Smooth muscle cell (in vitro differentiated cells): ENCODE data around the gene INPP5A. TPM values are rescaled to one million over a fixed set of nuclear protein-coding genes. Genes with fewer than 3 reads are reported as not detected.
A peak's percentile ranks its signal among the peaks of the same experiment; 100 is the strongest.

Source experiments
- DNase-seq: peaks from one replicate; lab custom pipeline; 2025; ENCODE audit not compliant: unreplicated experiment; lab: John Stamatoyannopoulos, UW
- H2AFZ ChIP-seq: fragments of 200-600 bp; sonication (generic); 2 replicates; pipeline ENCODE4 v1.6.0; 2016; ENCODE audit warnings: antibody characterized with exemption, low read depth, mild to moderate bottlenecking
- H3F3A ChIP-seq: fragments of 200-600 bp; sonication (generic); 2 replicates; pipeline ENCODE4 v1.6.0; 2017; ENCODE audit warnings: antibody characterized with exemption, low read depth
- H3K27ac ChIP-seq: fragments of 200-600 bp; sonication (generic); 2 replicates; pipeline ENCODE4 v1.5.1; 2016; ENCODE audit warnings: low read depth, mild to moderate bottlenecking
- H3K27me3 ChIP-seq: fragments of 200-600 bp; sonication (generic); 2 replicates; pipeline ENCODE4 v1.6.1; 2016; ENCODE audit warnings: low read depth, mild to moderate bottlenecking
- H3K36me3 ChIP-seq: fragments of 200-600 bp; sonication (generic); 2 replicates; pipeline ENCODE4 v1.5.1; 2016; ENCODE audit warnings: low read depth
- H3K4me1 ChIP-seq: fragments of 200-600 bp; sonication (generic); 2 replicates; pipeline ENCODE4 v1.5.1; 2016; ENCODE audit warnings: low read depth
- H3K4me2 ChIP-seq: fragments of 200-600 bp; sonication (generic); 2 replicates; pipeline ENCODE4 v1.6.0; 2016; ENCODE audit warnings: mild to moderate bottlenecking
- H3K4me3 ChIP-seq: fragments of 200-600 bp; sonication (generic); 2 replicates; pipeline ENCODE4 v1.5.1; 2016; ENCODE audit warnings: mild to moderate bottlenecking
- H3K79me2 ChIP-seq: fragments of 200-600 bp; sonication (generic); 2 replicates; pipeline ENCODE4 v1.6.0; 2016; ENCODE audit warnings: low read depth, mild to moderate bottlenecking
- H3K9ac ChIP-seq: fragments of 200-600 bp; sonication (generic); 2 replicates; pipeline ENCODE4 v1.6.0; 2016; ENCODE audit warnings: low read depth
- H3K9me3 ChIP-seq: fragments of 200-600 bp; sonication (generic); replicated peaks from 2 replicates; pipeline ENCODE4 v1.5.1; 2016; ENCODE audit warnings: low read depth
- H4K20me1 ChIP-seq: fragments of 200-600 bp; sonication (generic); 2 replicates; pipeline ENCODE4 v1.6.0; 2016; ENCODE audit warnings: low read depth
- WGBS: methylation state at CpG from one replicate; pipeline ENCODE4 v1.1.7; 2016; ENCODE audit warnings: low lambda C conversion rate; 5-methylcytosine and 5-hydroxymethylcytosine counted together
- polyA plus RNA-seq: library from polyadenylated mRNA; unstranded; fragments of >200 nt; fragmentation: Nextera tagmentation; extraction: Ambion mirVana; gene quantifications from 2 replicates; pipeline ENCODE4 v1.2.1, GENCODE V29; 2016
- total RNA-seq: library from RNA; depleted of rRNA; stranded (reverse); fragments of >200 nt; gene quantifications from 2 replicates; pipeline ENCODE4 v1.2.3, GENCODE V29; 2014
- TF ChIP-seq, protein P1 (sequence below): fragments of 200-600 bp; sonication (generic); IDR thresholded peaks from 2 replicates; pipeline ENCODE4 v1.5.1; 2017; ENCODE audit warnings: borderline replicate concordance, mild to moderate bottlenecking, antibody characterized with exemption; ENCODE audit not compliant: insufficient read depth, poor library complexity, severe bottlenecking

Gene INPP5A
- total and polyA plus RNA-seq, 2 experiments from 2014 or later: 48.0 to 55.9 TPM

DNA sequence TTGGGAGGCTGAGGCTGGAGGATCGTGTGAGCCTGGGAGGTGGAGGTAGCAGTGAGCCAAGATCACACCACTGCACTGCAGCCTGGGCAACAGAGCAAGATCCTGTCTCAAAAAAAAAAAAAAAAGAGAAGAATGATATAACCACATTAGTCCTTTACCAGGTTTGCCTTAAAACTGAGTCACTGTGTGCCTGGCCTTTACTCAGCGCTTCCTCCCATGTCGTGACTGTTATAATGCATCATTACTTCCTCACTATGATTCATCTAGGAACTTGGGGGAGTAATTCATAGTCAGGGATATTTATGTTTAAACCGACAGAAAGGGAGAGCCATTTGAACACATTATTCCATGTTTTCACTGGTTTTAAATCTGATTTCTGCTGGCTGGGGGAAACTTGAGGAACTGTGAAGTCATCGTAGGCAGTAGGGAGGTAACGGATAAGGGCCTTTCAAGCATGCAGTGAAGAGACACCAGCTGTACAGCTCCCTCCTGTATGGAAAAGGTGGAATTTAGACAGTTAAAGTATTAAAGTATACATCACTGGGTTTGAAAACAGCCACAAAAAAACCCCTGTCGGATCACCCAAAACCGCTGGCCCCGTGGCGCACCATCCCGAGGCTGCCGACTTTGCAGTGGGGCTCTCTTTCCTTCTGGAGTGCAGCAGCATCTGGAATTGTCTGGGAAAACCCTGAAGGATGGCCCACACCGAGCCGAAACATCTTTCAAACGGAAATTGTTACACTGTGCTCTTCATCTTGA lies 128.5 kb downstream of the INPP5A start:
- no peak for DNase-seq
- Histone ChIP-seq H3K4me3 (no peak overlapping the region), H3K36me3 (no peaks in the 10 kb centered on the region), H3K27me3 (no peaks in the 10 kb centered on the region), H3K9ac (peak overlapping the region; percentile 67), H3K4me1 (no peaks in the 10 kb centered on the region), H3K4me2 (peak overlapping the region; percentile 72), H3F3A (no peaks in the 10 kb centered on the region), H2AFZ (no peak overlapping the region), H3K27ac (peak overlapping the region; percentile 86), H3K9me3 (no peaks in the 10 kb centered on the region), H4K20me1 (peaks cover 61% of the 10 kb centered on the region), H3K79me2 (no peaks in the 10 kb centered on the region)
- TF ChIP-seq, protein P1, sequence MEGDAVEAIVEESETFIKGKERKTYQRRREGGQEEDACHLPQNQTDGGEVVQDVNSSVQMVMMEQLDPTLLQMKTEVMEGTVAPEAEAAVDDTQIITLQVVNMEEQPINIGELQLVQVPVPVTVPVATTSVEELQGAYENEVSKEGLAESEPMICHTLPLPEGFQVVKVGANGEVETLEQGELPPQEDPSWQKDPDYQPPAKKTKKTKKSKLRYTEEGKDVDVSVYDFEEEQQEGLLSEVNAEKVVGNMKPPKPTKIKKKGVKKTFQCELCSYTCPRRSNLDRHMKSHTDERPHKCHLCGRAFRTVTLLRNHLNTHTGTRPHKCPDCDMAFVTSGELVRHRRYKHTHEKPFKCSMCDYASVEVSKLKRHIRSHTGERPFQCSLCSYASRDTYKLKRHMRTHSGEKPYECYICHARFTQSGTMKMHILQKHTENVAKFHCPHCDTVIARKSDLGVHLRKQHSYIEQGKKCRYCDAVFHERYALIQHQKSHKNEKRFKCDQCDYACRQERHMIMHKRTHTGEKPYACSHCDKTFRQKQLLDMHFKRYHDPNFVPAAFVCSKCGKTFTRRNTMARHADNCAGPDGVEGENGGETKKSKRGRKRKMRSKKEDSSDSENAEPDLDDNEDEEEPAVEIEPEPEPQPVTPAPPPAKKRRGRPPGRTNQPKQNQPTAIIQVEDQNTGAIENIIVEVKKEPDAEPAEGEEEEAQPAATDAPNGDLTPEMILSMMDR: no peak
- WGBS: 75% methylated on average over 15 of the region's 15 CpGs

DNA sequence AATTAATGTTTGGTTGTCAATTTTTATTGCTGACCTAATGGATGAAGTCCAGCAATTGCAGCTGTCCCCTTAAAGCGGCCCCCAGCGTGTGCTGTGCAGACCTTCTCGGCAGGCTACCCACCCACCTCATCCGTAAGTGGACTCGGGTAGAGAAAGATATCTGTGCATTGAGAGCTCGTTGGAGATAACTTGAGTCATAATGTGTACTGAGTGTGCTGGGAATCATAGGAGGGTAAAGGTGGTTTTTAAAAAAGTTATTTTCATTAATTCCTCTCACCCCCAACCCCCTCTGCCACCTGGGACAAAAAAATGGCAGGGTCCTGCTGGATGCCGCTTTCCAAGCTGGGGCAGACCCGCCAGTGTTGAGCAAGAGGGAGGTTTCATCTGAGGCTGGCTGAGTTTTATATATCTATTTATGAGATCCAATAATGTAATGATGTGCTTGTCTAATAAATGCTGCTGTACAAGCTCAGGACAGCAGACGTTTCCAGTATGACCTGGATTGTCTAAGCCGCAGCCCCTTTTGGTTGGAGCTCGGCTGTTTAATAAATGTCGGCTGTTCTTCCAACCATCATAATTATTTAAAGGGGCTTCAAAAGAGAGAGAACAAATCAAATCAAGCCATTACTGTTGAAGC lies 129.2 kb downstream of the INPP5A start:
- 78% methylated on average over 12 of the region's 12 CpGs for WGBS
- no peaks in the 10 kb centered on the region for H3K79me2 ChIP-seq
- H3K27me3 ChIP-seq: no peaks in the 10 kb centered on the region
- no peaks in the 10 kb centered on the region for H3K4me1 ChIP-seq
- H4K20me1 ChIP-seq: peaks cover 67% of the 10 kb centered on the region
- H3K9ac ChIP-seq: peak overlapping the region; percentile 67
- H3K4me3 ChIP-seq: no peak overlapping the region
- H3F3A ChIP-seq: no peaks in the 10 kb centered on the region
- H2AFZ ChIP-seq: no peak overlapping the region
- H3K4me2 ChIP-seq: peak overlapping the region; percentile 72
- DNase-seq: no peak
- peak overlapping the region; percentile 86 for H3K27ac ChIP-seq
- H3K36me3 ChIP-seq: no peaks in the 10 kb centered on the region
- no peaks in the 10 kb centered on the region for H3K9me3 ChIP-seq
- TF ChIP-seq, protein P1: no peak

DNA sequence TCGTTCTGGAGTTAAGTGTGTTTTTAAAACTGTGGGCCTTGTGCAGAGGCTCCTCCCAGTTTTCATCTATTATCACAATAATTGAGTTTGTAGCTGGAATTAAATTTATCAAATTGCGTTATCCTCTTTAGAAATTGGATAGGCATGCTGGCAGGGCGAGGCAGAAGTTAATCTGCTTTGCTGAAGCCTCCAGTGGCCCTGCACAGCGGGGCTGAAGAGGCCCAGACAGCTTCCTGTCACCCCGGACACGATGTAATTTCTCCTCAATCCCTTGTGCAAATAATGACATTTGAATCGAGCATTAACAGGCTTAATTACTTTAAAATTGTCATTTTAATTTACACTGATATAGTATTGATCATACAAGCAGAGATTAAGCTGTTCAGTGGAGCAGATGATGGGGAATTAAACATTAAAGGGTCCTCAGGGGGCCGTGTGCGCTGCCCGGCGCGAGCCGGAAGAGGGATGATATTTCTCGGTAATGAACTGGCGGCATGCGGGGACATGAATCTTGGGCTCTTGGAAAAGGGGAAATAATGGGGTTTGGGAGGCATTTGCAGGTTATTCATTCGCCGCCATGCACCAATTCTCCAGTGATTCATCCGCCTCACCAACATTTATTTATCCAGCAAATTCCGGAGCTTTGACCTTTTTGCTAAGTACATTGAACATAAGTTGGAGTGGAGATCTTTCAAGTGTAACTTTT lies 129.9 kb downstream of the INPP5A start:
- peaks cover 72% of the 10 kb centered on the region for H4K20me1 ChIP-seq
- no peaks in the 10 kb centered on the region for H3K9me3 ChIP-seq
- DNase-seq: no peak
- no peak overlapping the region for H2AFZ ChIP-seq
- no peak overlapping the region for H3K9ac ChIP-seq
- H3F3A ChIP-seq: no peaks in the 10 kb centered on the region
- H3K36me3 ChIP-seq: no peaks in the 10 kb centered on the region
- peak overlapping the region; percentile 72 for H3K4me2 ChIP-seq
- TF ChIP-seq, protein P1: no peak
- H3K27ac ChIP-seq: peak overlapping the region; percentile 86
- H3K27me3 ChIP-seq: no peaks in the 10 kb centered on the region
- WGBS: 89% methylated on average over 20 of the region's 20 CpGs
- H3K4me1 ChIP-seq: no peaks in the 10 kb centered on the region
- H3K79me2 ChIP-seq: no peaks in the 10 kb centered on the region
- no peak overlapping the region for H3K4me3 ChIP-seq
